Liver (tissue), 9 donors: Measurements from ENCODE around the gene XYLT1. TPM values are rescaled to one million over a fixed set of nuclear protein-coding genes. Genes with fewer than 3 reads are reported as not detected.

Experiments used
- DNase-seq: peaks from one replicate; pipeline ENCODE4 v3.0.0-alpha.2; 2017; ENCODE audit warnings: low spot score
- H3K27ac ChIP-seq, 2 donors: one replicate each; pipeline ENCODE4 v1.7.0; 2013; ENCODE audit warnings: inconsistent platforms in 2 of 2, low read length in 2 of 2, control low read depth in 1 of 2, low read depth in 1 of 2, mild to moderate bottlenecking in 1 of 2
- H3K27me3 ChIP-seq, 4 donors: one replicate each; pipeline versions ENCODE4 v1.6.1 to v1.7.0; 2013; ENCODE audit warnings: low read length in 3 of 4, inconsistent platforms in 1 of 4, mild to moderate bottlenecking in 1 of 4, moderate library complexity in 1 of 4; ENCODE audit not compliant: control insufficient read depth in 4 of 4, insufficient read depth in 4 of 4
- H3K36me3 ChIP-seq, 4 donors: one replicate each; pipeline versions ENCODE4 v1.6.1 to v1.7.0; 2013; ENCODE audit warnings: low read length in 3 of 4, mild to moderate bottlenecking in 3 of 4, low read depth in 1 of 4, moderate library complexity in 1 of 4; ENCODE audit not compliant: control insufficient read depth in 4 of 4, insufficient read depth in 3 of 4
- H3K4me1 ChIP-seq, 4 donors: one replicate each; pipeline versions ENCODE4 v1.6.1 to v1.7.0; 2013; ENCODE audit warnings: low read length in 3 of 4, mild to moderate bottlenecking in 3 of 4, moderate library complexity in 1 of 4; ENCODE audit not compliant: control insufficient read depth in 4 of 4, insufficient read depth in 4 of 4
- H3K4me3 ChIP-seq, 3 donors: one replicate each; pipeline versions ENCODE4 v1.6.1 to v1.7.0; 2013; ENCODE audit warnings: low read length in 3 of 3, control low read depth in 1 of 3, low read depth in 1 of 3, mild to moderate bottlenecking in 1 of 3
- H3K9ac ChIP-seq, 2 donors: one replicate each; pipeline ENCODE4 v1.7.0; 2013; ENCODE audit warnings: low read length in 2 of 2, mild to moderate bottlenecking in 2 of 2, moderate library complexity in 2 of 2, control low read depth in 1 of 2, low read depth in 1 of 2
- H3K9me3 ChIP-seq, 4 donors: one replicate each; pipeline versions ENCODE4 v1.6.1 to v1.7.0; 2013; ENCODE audit warnings: low read length in 3 of 4; ENCODE audit not compliant: control insufficient read depth in 4 of 4
- ATF3 ChIP-seq: IDR thresholded peaks from 2 replicates; pipeline ENCODE4 v1.6.1; 2016; ENCODE audit warnings: antibody characterized with exemption
- CTCF ChIP-seq: fragments of 150-350 bp; IDR thresholded peaks from 2 replicates; pipeline ENCODE4 v1.5.1; 2017; ENCODE audit warnings: improper control_type of control experiment, low read depth, low read length; ENCODE audit not compliant: missing input control
- EGR1 ChIP-seq, 2 donors: IDR thresholded peaks; 2 replicates each; pipeline ENCODE4 v1.6.1; 2016 to 2018; ENCODE audit warnings: antibody characterized with exemption in 2 of 2, low read depth in 2 of 2
- FOXA1 ChIP-seq: IDR thresholded peaks from 2 replicates; pipeline ENCODE4 v1.6.1; 2016; ENCODE audit warnings: antibody characterized with exemption
- FOXA2 ChIP-seq: IDR thresholded peaks from 2 replicates; pipeline ENCODE4 v1.6.1; 2016; ENCODE audit warnings: antibody characterized with exemption
- GABPA ChIP-seq, 2 donors: IDR thresholded peaks in 1 of 2; conservative IDR thresholded peaks in 1 of 2; 2 replicates each; pipeline ENCODE4 v1.6.1; 2016; ENCODE audit warnings: antibody characterized with exemption in 2 of 2, mild to moderate bottlenecking in 1 of 2, moderate library complexity in 1 of 2
- HNF4A ChIP-seq, 2 donors: conservative IDR thresholded peaks; 2 replicates each; pipeline ENCODE4 v1.6.1; 2016; ENCODE audit warnings: antibody characterized with exemption in 2 of 2, mild to moderate bottlenecking in 2 of 2
- HNF4G ChIP-seq: IDR thresholded peaks from 2 replicates; pipeline ENCODE4 v1.6.1; 2016; ENCODE audit warnings: antibody characterized with exemption
- JUND ChIP-seq, 2 donors: IDR thresholded peaks; 2 replicates each; pipeline ENCODE4 v1.6.1; 2016; ENCODE audit warnings: antibody characterized with exemption in 2 of 2
- NR2F2 ChIP-seq: IDR thresholded peaks from 2 replicates; pipeline ENCODE4 v1.6.1; 2016; ENCODE audit warnings: antibody characterized with exemption
- RAD21 ChIP-seq, 2 donors: IDR thresholded peaks; 2 replicates each; pipeline ENCODE4 v1.6.1; 2016; ENCODE audit warnings: antibody characterized with exemption in 2 of 2, mild to moderate bottlenecking in 2 of 2
- REST ChIP-seq: IDR thresholded peaks from 2 replicates; pipeline ENCODE4 v1.6.1; 2016; ENCODE audit warnings: antibody characterized with exemption, mild to moderate bottlenecking
- RXRA ChIP-seq, 2 donors: IDR thresholded peaks; 2 replicates each; pipeline ENCODE4 v1.6.1; 2017 to 2018; ENCODE audit warnings: antibody characterized with exemption in 2 of 2, mild to moderate bottlenecking in 1 of 2
- SP1 ChIP-seq: IDR thresholded peaks from 2 replicates; pipeline ENCODE4 v1.6.1; 2018; ENCODE audit warnings: antibody characterized with exemption, mild to moderate bottlenecking
- TAF1 ChIP-seq: conservative IDR thresholded peaks from 2 replicates; pipeline ENCODE4 v1.6.1; 2016; ENCODE audit warnings: antibody characterized with exemption, mild to moderate bottlenecking
- YY1 ChIP-seq: IDR thresholded peaks from 2 replicates; pipeline ENCODE4 v1.6.1; 2016; ENCODE audit warnings: antibody characterized with exemption, mild to moderate bottlenecking
- ZBTB33 ChIP-seq: IDR thresholded peaks from 2 replicates; pipeline ENCODE4 v1.6.1; 2016; ENCODE audit warnings: antibody characterized with exemption
- WGBS: extraction: QIAGEN DNeasy Blood & Tissue Kit; methylation state at CpG from one replicate; pipeline ENCODE4 v1.1.7; 2013; 5-methylcytosine and 5-hydroxymethylcytosine counted together
- polyA plus RNA-seq, 2 donors: library from polyadenylated mRNA; stranded (reverse) in 1 of 2; unstranded in 1 of 2; fragments of 200-250 nt in 1 of 2; fragments of >200 nt in 1 of 2; fragmentation: Nextera tagmentation in 1 of 2; extraction: Ambion mirVana in 1 of 2; gene quantifications; one replicate each; pipeline versions ENCODE4 v1.2.1 to v1.2.3, GENCODE V29; 2013 to 2015
- total RNA-seq, 2 donors: library from RNA; depleted of rRNA; stranded (reverse); fragments of >200 nt; gene quantifications; one replicate each; pipeline ENCODE4 v1.2.3, GENCODE V29; 2014
- TF ChIP-seq, protein P1 (sequence below): IDR thresholded peaks from 2 replicates; pipeline ENCODE4 v1.6.1; 2016; ENCODE audit warnings: antibody characterized with exemption
- donor health status: healthy.
- donor health status: healthy.
- donor health status: healthy.
- donor health status: healthy.
- donor health status: healthy.

Gene XYLT1
- total and polyA plus RNA-seq, 4 donors: 0.25 to 2.3 (median 0.53) TPM

DNA sequence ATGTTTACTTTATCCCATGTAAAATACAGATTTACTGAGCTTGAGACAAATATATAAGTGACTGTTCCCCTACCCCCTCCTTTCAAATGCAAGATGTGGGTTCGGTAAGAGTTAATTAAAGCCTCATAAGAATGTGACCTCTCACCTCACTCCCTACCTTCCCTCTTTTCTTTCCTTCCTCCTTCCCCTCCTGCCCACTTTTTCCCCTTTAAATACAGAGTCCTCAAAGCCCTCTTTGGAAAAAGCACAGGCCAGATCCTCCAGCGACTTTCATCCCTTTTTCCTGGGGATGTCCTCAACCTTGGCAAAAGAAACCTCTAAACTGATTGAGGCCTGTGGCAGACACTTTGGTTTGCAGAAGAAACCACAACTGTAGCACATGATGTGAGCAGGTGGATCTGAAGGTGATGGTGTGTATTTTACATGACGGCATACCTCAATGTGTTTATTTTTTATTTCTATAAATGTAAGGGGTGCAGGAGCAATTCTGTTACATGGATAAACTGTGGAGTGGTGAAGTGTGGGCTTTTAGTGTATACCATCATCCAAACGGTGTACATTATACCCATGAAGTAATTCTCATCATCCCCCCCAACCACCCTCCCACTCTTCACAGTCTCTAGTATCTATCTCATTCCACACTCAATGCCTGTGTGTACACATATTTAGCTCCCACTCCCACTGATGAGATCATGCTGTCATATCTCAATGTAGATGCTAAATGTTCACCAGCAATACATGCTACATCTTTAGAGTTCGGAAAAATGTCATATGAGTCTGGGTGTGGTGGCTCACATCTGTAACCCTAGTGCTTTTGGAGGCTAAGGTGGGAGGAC lies 77.7 kb downstream of the XYLT1 start:
- Histone ChIP-seq H3K4me1 (no peaks in the 10 kb centered on the region), H3K27me3 (no peaks in the 10 kb centered on the region), H3K36me3 (no peaks in the 10 kb centered on the region), H3K9ac (no peak overlapping the region), H3K27ac (no peak overlapping the region), H3K9me3 (no peaks in the 10 kb centered on the region), H3K4me3 (no peak overlapping the region)
- 71% methylated on average over 5 of the region's 5 CpGs for WGBS
- TF ChIP-seq JUND (IDR thresholded peaks at IDR 0.05) (no peak), FOXA2 (no peak), RAD21 (IDR thresholded peaks at IDR 0.05) (no peak), NR2F2 (no peak), EGR1 (IDR thresholded peaks at IDR 0.05; ENCODE audit: low read depth in 2 of 2) (no peak), GABPA (IDR thresholded peaks at IDR 0.05 in 1 of 2, conservative IDR thresholded peaks at IDR 0.05 in 1 of 2) (no peak), REST (no peak), SP1 (no peak), HNF4A (conservative IDR thresholded peaks at IDR 0.05) (no peak), CTCF (no peak), YY1 (no peak), ATF3 (no peak), RXRA (IDR thresholded peaks at IDR 0.05) (no peak), TAF1 (no peak), HNF4G (no peak), FOXA1 (no peak), ZBTB33 (no peak)
- TF ChIP-seq, protein P1, sequence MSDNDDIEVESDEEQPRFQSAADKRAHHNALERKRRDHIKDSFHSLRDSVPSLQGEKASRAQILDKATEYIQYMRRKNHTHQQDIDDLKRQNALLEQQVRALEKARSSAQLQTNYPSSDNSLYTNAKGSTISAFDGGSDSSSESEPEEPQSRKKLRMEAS: no peak
- DNase-seq: no peak
